Measurements from ENCODE around the gene DNM1. TPM values are rescaled to one million over a fixed set of nuclear protein-coding genes. Genes with fewer than 3 reads are reported as not detected.

Gene DNM1
- total and polyA plus RNA-seq, 7 donors, result 0.46 to 40.2 (median 9.3) TPM

DNA sequence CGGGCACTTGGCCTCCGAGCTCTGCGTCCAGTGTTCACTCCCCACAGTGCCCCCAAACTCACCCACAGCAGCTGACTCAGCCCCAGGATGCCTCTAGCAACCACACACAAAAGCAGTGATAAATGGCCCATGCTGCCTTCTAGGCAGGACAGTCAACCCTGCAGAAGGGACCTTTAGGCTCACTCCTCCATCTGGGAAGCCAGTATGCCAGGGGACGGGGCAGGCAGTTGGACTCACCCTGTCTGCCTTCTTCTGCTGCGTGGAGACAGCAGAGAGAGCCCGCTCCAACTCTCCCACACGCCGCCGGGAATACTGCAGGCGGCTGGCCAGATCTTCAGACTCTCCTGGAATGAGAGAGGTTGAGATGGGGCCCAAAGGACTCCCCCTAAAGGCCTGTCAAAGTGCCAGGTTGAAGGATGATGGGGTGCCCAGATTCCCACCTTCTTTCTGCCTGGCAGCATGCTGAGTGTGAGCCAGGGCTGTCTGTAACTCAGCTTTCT lies 62.2 kb downstream of the DNM1 start:
- H3K27ac ChIP-seq, result no peak overlapping the region
- intact Hi-C loops (cut with DNase I), result no loop called here
- TF ChIP-seq POLR2AphosphoS5 (IDR thresholded peaks at IDR 0.05), result no peak
- TF ChIP-seq EP300 (IDR thresholded peaks at IDR 0.05), result no peak
- TF ChIP-seq, protein P1, sequence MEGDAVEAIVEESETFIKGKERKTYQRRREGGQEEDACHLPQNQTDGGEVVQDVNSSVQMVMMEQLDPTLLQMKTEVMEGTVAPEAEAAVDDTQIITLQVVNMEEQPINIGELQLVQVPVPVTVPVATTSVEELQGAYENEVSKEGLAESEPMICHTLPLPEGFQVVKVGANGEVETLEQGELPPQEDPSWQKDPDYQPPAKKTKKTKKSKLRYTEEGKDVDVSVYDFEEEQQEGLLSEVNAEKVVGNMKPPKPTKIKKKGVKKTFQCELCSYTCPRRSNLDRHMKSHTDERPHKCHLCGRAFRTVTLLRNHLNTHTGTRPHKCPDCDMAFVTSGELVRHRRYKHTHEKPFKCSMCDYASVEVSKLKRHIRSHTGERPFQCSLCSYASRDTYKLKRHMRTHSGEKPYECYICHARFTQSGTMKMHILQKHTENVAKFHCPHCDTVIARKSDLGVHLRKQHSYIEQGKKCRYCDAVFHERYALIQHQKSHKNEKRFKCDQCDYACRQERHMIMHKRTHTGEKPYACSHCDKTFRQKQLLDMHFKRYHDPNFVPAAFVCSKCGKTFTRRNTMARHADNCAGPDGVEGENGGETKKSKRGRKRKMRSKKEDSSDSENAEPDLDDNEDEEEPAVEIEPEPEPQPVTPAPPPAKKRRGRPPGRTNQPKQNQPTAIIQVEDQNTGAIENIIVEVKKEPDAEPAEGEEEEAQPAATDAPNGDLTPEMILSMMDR (IDR thresholded peaks at IDR 0.05), result no peak
- no peak for DNase-seq
- H3K4me1 ChIP-seq, result no peaks in the 10 kb centered on the region
- H3K9me3 ChIP-seq, result no peaks in the 10 kb centered on the region
- no peak overlapping the region for H3K4me3 ChIP-seq
- H3K27me3 ChIP-seq, result no peaks in the 10 kb centered on the region
- peaks cover 19 to 90% (median 55%) of the 10 kb centered on the region in 4 donors for H3K36me3 ChIP-seq
- WGBS, 2 donors, result 96 to 97% methylated on average over 10 of the region's 10 CpGs

DNA sequence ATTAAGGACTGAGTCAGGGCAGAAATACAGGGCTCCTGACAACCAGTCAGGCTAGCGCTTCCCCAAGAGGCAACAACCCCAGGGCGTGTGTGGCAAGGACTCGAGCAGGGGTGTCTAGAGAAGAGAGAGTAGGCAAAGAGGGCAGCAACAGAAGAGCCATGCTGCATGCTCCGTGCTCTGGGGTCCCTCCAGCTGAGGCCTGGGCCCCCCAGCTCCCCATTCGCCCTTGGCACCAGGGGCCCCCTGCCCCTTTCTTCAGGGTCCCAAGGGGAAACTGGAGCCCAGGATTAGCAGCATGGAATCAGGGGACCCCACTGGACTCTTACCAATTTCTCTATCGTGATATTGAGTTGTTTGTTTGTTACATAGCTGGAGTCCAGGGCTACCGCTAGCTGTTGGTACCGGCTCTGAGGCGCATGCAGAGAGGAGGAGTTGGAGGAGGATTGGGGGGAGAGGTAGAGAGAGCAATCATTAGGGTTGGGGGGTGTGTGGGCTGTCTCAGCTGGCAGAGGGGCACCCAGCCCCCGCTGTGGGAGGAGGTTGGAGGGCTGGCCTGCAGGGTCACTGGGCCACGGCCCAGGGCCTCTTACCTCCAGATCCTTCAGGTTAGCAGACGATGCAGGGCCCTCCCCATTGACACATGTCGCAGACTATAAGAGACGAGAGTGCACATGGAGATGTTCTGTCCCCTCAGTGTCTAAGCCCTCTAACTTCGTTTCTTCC lies 63.9 kb downstream of the DNM1 start:
- intact Hi-C loops (cut with DNase I), result no loop called here
- Histone ChIP-seq H3K4me3 (no peak overlapping the region), H3K36me3 (peaks cover 3 to 90% (median 48%) of the 10 kb centered on the region in 4 donors), H3K27ac (no peak overlapping the region), H3K9me3 (no peaks in the 10 kb centered on the region), H3K4me1 (peaks cover 0 to 5% (median 0%) of the 10 kb centered on the region in 4 donors), H3K27me3 (no peaks in the 10 kb centered on the region)
- DNase-seq, result no peak
- 93 to 94% methylated on average over 15 of the region's 15 CpGs for WGBS, 2 donors
- no peak for TF ChIP-seq EP300 (IDR thresholded peaks at IDR 0.05)
- TF ChIP-seq POLR2A (IDR thresholded peaks at IDR 0.05), result no peak
- TF ChIP-seq, protein P1 (IDR thresholded peaks at IDR 0.05), result no peak
- TF ChIP-seq POLR2AphosphoS5 (IDR thresholded peaks at IDR 0.05), result no peak

DNA sequence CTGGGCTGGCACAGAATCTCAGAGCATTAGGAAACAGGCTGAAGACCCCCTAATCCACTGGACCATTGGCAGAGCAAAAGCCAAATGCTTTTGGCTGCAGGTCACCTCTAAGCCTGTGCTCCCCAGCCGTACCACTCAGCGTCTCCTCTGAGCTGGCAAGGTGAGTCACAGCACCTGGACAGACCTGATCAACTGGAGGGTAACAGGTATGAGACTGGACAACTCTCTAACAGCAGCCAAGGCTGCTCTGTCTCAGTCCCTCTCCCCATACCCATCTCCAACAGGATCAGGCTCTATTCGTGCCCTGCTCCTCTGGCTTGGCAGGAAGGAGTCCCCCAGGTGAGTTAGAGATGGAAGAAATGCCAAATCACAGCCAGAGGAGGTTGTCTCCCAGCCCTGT lies 67.9 kb downstream of the DNM1 start:
- no peaks in the 10 kb centered on the region for H3K27me3 ChIP-seq
- TF ChIP-seq POLR2AphosphoS5 (IDR thresholded peaks at IDR 0.05) (no peak), EP300 (IDR thresholded peaks at IDR 0.05) (no peak), POLR2A (IDR thresholded peaks at IDR 0.05) (no peak)
- TF ChIP-seq, protein P1 (IDR thresholded peaks at IDR 0.05), result no peak
- H3K36me3 ChIP-seq, result peaks cover 0 to 70% (median 31%) of the 10 kb centered on the region in 4 donors
- 89 to 90% methylated on average over 3 of the region's 3 CpGs for WGBS, 2 donors
- H3K4me3 ChIP-seq, result no peak overlapping the region
- H3K27ac ChIP-seq, result no peak overlapping the region
- peaks cover 0 to 22% (median 15%) of the 10 kb centered on the region in 4 donors for H3K4me1 ChIP-seq
- no peaks in the 10 kb centered on the region for H3K9me3 ChIP-seq
- intact Hi-C loops (cut with DNase I), result no loop called here
- DNase-seq, result no peak

DNA sequence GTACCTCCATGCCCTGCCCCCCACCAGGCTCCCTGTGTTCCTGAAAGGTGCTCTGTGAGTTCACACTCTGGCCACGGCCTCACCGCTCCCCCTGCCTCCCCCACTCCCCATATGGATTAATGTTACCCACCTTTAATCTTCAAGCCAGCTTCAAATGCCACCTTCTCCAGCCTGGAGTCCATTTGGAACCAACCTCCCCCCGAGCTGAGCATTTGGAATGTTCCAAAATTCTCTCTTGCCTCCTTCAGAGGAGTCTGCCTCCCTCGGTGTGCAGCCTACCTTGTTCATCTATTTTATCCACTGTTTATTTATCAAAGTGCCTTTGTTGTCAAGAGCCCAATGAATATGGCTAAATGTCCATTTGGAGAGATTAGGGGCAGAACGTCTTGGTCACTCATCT lies 68.3 kb downstream of the DNM1 start:
- WGBS, 2 donors, result 80 to 85% methylated on average over 5 of the region's 5 CpGs
- H3K4me1 ChIP-seq, result peaks cover 0 to 25% (median 15%) of the 10 kb centered on the region in 4 donors
- no peak overlapping the region for H3K27ac ChIP-seq
- H3K9me3 ChIP-seq, result no peaks in the 10 kb centered on the region
- TF ChIP-seq POLR2A (IDR thresholded peaks at IDR 0.05) (no peak), POLR2AphosphoS5 (IDR thresholded peaks at IDR 0.05) (no peak), EP300 (IDR thresholded peaks at IDR 0.05) (no peak)
- TF ChIP-seq, protein P1 (IDR thresholded peaks at IDR 0.05), result no peak
- peaks cover 0 to 66% (median 27%) of the 10 kb centered on the region in 4 donors for H3K36me3 ChIP-seq
- H3K4me3 ChIP-seq, result no peak overlapping the region
- DNase-seq, result no peak
- no peaks in the 10 kb centered on the region for H3K27me3 ChIP-seq
- intact Hi-C loops (cut with DNase I), result no loop called here
